ENCODE measurements around the gene C3AR1.

GRCh38 chr12:8057306-8057705 lies 8.9 kb downstream of the C3AR1 start:
- TF ChIP-seq CTCF (IDR thresholded peaks at IDR 0.05) (no peak), POLR2A (IDR thresholded peaks at IDR 0.05) (no peak), POLR2AphosphoS5 (IDR thresholded peaks at IDR 0.05) (no peak)

Measured in breast epithelium (tissue), 3 donors.